Stimulated activated CD4-positive, alpha-beta T cell treated with anti-CD3 and anti-CD28 coated beads, Interleukin-12 subunit alpha, Interleukin-12 subunit beta, amount 100 ng/mL, for 48 hours (primary cell): ENCODE data around the gene NOTCH3.

Source experiments
- DNase-seq, 3 donors: peaks; one replicate each; pipeline ENCODE4 v3.0.0-alpha.2; 2020; ENCODE audit warnings: low read depth in 2 of 3, low spot score in 1 of 3

The NOTCH3 gene

GRCh38 chr19:15200553-15201364 is at the start of gene NOTCH3:
Gene NOTCH3, minus strand, starts transcription at chr19:15200995. Its CDS starts 90 bp downstream, at chr19:15200905.
- no peak for DNase-seq

DNA sequence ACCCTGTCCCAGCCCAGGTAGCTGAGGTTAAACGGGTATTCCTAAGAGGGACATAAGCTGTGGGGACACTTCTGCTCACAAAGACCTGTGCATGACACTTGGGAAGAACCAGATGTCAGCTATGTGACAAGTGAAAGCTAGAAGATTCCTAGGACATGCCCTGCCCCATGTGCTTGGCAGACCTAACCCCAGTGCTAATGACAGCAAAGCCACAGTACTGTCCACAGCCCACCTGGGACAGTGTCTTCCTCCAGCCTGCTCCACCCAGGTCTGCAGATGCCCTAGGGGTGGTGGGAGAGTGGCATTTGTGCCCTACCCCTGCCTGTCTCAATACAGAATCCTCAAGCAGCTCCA is 49.8 kb upstream of the NOTCH3 start:
- DNase-seq, result no peak

- DNase-seq, result no peak
These were observed 49.3 kb upstream of the NOTCH3 start for GRCh38 chr19:15249972-15250639.

DNA sequence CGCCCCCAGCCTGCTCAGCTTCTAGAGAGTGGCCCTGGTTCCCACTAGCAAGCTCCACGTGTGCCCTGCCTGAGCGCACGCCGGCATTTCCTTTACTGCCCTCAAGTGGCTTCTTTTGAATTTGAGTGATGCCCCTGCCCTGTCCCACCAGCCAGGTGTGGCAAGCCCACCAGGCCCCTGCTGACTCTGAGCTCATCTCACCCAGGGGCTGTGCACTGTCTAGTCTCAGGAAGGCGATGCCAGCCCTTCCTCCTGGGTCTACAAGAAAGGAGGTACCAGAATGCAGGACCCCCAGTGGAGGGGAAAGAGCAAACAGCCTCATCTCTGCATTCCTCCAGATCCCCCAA is 48.7 kb upstream of the NOTCH3 start:
- no peak for DNase-seq

DNA sequence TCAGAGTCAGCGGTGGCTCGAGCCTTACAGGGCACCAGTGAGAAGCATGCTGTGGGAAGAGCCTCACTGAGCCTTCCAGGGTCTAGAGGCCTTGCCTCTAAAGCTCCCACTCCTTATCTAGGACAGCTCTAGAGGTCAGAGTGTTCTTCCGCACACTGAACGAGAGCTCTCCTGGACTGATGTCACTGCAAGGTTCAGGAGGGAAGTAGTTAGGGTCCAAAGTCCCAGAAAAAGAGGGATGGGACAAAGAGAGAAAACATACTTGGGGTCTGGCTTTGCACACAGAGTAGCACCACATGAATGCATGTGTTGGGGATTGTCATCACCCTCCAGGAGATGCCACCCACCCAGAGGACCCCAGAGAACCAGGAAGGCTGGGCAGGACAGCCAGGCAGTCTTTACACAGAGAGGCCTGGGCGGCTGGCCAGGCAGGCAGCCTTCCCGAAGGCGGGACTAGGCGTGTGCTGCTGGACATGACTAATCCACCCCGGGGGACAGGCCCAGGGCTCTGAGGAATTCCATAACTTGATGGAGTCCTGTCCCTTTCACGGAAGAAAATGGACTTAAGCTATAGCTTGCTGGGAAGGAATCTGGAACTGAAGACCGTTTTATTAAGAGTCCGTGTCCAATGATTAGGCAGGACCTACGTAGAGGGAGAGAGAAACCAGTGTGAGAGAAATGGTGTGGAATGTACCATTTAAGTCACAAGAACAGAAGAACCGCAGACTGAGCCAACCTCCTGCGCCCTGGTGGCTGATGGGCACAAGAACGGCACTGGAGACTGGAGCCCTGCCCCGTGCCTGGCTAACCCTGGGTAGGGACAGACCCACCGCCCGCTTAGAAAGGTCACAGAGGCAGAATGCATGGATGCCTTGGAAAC is 48.1 kb upstream of the NOTCH3 start:
- no peak for DNase-seq

DNA sequence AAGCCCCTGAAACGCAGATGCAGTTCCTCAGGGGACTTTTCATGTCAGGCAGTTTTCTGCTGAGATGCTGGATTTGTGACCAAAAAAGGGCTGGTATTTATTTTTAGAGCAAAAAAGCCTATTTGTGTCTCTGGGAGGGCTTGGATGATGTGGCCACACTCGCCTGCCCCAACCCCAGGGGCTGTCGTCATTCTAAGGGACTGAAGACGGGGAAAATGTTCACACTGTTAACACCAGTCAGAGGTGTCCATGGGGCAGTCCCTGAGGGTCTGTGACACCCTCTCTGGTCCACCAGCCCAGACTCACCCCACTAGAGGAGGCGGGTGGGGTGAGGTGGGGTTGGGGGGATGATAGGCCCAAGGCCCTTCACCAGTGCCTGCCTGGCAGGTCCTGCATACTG is 47.3 kb upstream of the NOTCH3 start:
- DNase-seq, result no peak

DNA sequence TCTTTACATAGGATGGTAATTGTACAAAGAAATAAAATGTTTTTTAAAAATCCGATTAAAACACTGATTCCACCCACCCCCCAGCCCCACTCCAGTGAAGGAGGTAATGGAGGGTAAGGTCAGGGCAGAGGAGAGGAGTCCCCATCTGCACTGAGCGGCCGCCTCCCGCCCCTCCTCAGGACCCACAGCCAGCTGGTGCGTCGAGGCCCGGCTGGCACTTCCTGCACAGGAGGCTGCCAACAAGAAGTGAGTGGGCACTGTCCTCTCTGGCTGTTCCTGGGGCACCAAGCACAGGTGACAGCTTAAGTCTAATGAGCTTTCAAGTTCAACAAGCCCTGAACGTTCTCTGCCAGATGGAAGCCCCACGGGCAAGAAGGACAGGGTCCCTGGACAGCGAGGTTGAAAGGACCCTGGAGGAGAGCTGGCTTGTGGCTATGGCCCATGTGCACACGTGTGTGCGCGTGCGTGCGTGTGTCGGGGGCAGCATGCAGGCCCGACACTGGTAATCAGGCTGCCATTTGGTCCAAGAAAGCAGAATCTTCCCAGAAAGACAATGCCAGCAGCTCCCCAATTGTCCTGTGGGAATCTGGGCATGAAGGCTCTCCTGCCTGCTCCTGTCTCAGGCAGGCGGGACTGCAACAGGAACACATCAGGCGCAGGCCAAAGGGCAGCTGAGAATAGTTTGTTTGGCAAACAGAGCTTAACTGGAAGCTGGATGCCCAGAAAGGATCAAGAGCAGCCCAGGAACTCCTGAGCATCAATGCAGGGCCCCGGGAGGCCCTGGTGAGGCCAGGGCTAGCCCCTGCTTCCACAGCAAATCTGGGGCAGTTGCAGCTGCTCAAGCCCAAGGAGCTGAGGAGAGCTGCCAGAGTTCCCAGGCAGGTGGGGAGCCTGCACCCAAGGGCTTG is 46.6 kb upstream of the NOTCH3 start:
- no peak for DNase-seq

- no peak for DNase-seq
These were observed 45.3 kb upstream of the NOTCH3 start for GRCh38 chr19:15246198-15246481.

DNA sequence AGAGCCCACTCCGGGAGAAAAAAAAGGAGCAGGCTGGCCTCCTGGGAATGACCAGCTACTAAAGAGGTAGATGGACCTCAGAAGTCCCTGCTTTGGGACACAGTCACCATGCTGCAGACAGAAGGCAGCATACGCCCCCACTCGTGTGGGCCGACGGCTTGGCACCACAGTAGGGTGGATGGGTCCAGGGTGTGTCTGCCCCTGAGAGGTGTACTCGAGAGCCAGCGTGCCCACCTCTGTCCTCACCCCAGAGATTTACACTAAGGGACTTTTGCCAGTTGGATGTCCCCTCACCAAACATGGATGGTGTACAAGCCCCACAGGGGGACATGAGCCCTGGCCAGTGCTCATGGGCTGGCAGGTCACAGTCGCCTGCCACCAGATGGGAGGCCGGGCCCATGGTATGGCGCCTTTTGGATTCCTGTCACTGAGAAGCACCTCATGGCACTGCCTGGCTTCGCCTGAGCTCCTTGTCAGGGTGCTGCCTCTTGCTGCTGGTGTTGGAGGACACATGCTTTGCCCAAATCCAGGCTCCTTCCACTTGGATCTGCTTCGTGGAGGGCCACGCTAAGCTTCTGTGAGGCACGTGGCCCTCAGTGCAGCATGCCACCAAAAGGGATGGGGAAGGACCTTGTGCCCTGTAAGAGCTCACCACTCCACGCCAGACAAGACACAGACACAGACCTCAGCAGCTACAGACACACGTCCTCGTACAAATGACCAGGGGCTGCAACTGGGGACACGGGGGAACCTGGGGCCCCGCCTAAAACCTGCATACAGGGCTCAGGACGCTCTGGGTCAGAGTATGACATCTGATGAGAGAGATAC is 44.8 kb upstream of the NOTCH3 start:
- DNase-seq, result no peak

- no peak for DNase-seq
These were observed 44.0 kb upstream of the NOTCH3 start for GRCh38 chr19:15244808-15245207.

DNA sequence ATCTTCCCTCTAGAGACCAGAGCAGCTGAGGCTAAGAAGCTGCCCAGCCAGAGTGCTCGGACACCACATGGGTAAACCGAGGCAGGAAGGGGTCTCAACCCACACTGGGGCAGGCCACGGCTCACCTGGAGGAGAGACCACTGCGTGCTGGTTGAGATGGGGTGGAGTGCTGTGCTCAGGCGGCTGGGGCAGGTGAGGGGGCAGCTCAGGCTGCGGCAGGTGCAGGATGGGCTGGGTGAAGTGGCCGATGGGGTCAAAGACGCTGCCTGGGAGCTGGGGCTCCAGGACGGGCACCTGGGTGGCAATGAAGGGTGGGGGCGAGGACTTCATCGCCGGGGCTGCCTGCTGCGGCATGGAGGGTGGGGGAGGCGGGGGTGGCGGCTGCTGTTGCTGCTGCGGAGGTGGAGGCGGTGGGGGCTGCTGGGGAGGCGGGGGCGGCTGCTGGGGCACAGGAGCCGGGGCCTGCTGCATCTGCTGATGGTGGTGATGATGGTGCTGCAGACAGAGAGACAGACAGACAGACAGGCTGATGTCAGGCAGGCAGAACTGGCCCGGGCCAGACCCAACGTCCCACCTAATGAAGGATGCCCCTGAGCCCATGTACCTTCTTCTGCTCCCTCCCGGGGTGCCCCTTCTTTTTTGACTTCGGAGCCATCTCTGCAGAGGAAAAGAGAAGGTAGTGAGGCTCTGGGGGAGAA is 43.5 kb upstream of the NOTCH3 start:
- no peak for DNase-seq

- DNase-seq, result no peak
These were observed 42.6 kb upstream of the NOTCH3 start for GRCh38 chr19:15243236-15243957.

GRCh38 chr19:15241259-15241910 is 40.6 kb upstream of the NOTCH3 start:
- no peak for DNase-seq

DNA sequence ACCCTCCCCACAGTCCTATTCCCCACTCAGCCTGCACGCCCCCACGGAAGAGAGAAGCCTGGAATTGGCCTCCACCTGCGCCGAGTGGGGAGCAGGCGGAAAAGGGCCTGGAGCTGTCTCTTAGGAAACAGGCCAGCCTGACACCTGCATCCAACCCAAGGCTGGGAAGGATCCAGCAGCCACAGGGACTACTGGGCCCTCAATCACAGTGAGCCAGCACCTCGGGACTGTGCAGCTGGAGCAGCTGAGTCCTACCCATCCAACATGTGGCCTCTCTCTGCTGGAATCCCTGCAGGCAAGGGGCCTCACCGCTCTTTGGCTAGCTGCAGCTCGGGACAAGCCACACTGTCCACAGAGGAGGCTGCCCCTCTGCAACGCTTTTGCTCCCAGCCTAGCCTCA is 39.7 kb upstream of the NOTCH3 start:
- DNase-seq, result no peak

DNA sequence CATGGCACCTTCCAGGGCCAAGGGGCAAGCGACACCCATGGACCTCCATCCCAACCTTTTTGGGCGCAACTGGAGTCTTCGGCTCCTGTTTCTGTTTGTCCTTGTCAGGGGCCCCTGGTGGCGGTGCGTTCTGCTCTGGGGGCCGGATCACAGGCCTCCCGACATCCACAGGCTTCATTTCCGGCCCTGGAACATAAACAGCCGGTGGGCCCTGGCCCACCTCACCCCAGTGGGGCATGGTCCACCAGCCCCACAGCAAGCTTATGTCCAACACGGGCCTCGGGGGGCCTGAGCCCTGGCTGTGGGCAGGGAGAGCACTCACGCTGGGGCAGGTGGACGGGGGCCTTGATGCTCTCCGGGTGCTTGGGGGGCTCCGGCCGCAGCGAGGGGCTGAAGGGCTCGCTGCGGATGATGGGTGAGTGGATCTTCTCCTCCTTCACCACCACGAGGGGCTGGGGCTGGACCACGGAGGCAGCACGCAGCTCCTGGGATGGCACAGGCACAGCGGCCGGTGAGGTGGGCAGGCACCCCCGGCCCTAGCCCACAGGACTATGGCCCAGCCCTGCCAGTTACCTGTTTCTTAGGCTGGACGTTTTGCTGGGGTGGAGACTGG is 38.6 kb upstream of the NOTCH3 start:
- DNase-seq, result no peak

- DNase-seq, result no peak
These were observed 37.9 kb upstream of the NOTCH3 start for GRCh38 chr19:15238639-15239155.

DNA sequence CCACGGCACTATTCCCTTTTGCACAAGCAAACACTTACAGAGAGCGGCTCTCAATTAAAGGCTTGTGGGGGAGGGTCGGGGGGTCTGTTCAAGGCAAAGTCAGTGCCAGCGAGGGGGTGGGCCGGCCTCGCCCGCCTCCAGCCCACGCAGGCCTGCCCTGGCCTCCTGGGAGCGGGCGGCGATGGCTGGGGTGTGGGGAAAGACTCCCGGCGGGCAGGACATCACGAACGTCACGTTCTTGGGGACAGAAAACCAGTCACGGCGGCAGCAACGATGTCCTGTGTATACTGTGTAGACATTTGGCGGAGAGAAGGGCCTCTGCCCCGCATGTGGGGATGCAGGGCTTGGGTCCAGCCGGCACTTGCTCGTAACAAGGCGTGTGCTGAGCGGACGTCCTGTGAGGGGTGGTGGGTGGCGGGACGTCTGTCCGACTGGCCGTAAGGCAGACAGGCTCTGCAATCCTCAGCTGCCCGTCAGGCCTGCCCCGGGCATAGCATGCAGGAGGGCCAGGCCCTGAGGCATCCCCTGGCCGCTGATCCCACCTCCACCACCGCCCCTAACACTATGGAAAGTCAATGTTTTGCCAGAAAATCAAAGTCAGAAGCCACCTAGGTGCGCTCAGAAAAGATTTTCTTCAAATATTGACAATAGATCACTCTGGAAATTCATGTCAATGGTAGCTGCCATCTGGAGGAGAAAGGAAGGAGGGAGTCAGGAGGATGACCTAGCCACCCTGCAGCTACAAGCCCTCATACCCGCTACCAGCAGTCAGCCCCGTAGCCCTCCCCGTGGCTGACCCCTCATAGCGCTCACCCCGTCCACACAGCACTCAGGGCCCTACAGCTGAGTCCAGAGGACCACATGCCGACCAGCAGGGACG is 37.2 kb upstream of the NOTCH3 start:
- DNase-seq, result no peak
